Caco-2 (cell line): Measurements from ENCODE around the gene LRBA. TPM values are rescaled to one million over a fixed set of nuclear protein-coding genes. Genes with fewer than 3 reads are reported as not detected.

Experiments used
- BruUV-seq: library from RNA; stranded (reverse); fragments of 400-500 nt; replicated peaks from 2 replicates; lab custom pipeline; 2021; lab: Mats Ljungman, UMichigan
- CTCF ChIA-PET: fragments of 300-600 bp; sonication (Branson Sonifier 250); formaldehyde crosslinking; loops from one replicate; lab custom pipeline; 2022; ENCODE audit warnings: antibody characterized with exemption; lab: Charles Lee
- POLR2A ChIA-PET: fragments of 300-600 bp; sonication (Branson Sonifier 250); formaldehyde crosslinking; loops from one replicate; lab custom pipeline; 2022; ENCODE audit warnings: antibody characterized with exemption; lab: Charles Lee
- DNase-seq, 2 experiments: peaks; one replicate each; pipeline versions ENCODE4 v3.0.0 to v3.0.0-alpha.2; 2020 to 2022
- H3K27me3 ChIP-seq: replicated peaks from 2 replicates; pipeline ENCODE4 v1.6.0; 2011; ENCODE audit warnings: low read length; ENCODE audit not compliant: control insufficient read depth, insufficient read depth
- H3K36me3 ChIP-seq: 2 replicates; pipeline ENCODE4 v1.5.1; 2011; ENCODE audit warnings: low read length; ENCODE audit not compliant: control insufficient read depth, insufficient read depth
- H3K4me1 ChIP-seq: fragments of 250-450 bp; sonication (Bioruptor Pico); 2 replicates; pipeline ENCODE4 v1.5.1; 2020; ENCODE audit warnings: mild to moderate bottlenecking
- H3K4me3 ChIP-seq: 2 replicates; pipeline ENCODE4 v1.5.1; 2011; ENCODE audit warnings: low read depth, mild to moderate bottlenecking, control low read depth, low read length
- H3K9me3 ChIP-seq: fragments of 250-450 bp; sonication (Bioruptor Pico); 2 replicates; pipeline ENCODE4 v1.5.1; 2020; ENCODE audit warnings: mild to moderate bottlenecking, moderate library complexity
- H3K27ac Mint-ChIP-seq: one replicate; pipeline ENCODE4 v1.8.0; 2022; ENCODE audit warnings: mixed read lengths; ENCODE audit not compliant: unreplicated experiment
- H3K27me3 Mint-ChIP-seq: one replicate; pipeline ENCODE4 v1.8.0; 2022; ENCODE audit warnings: mixed read lengths; ENCODE audit not compliant: insufficient read depth, unreplicated experiment
- H3K36me3 Mint-ChIP-seq: one replicate; pipeline ENCODE4 v1.8.0; 2022; ENCODE audit warnings: mild to moderate bottlenecking, mixed read lengths; ENCODE audit not compliant: insufficient read depth, unreplicated experiment
- H3K4me1 Mint-ChIP-seq: one replicate; pipeline ENCODE4 v1.8.0; 2022; ENCODE audit warnings: low read depth, mixed read lengths; ENCODE audit not compliant: unreplicated experiment
- H3K4me3 Mint-ChIP-seq: one replicate; pipeline ENCODE4 v1.8.0; 2022; ENCODE audit warnings: mild to moderate bottlenecking, moderate library complexity, mixed read lengths; ENCODE audit not compliant: unreplicated experiment
- H3K9me3 Mint-ChIP-seq: one replicate; pipeline ENCODE4 v1.8.0; 2022; ENCODE audit warnings: mixed read lengths; ENCODE audit not compliant: unreplicated experiment
- intact Hi-C: fragments of 100-400 bp; cut with micrococcal nuclease; formaldehyde crosslinking; loops from one replicate; pipeline ENCODE4 v1.10.0; 2022; ENCODE audit not compliant: unreplicated experiment
- total RNA-seq: library from RNA; stranded (reverse); gene quantifications from 2 replicates; pipeline ENCODE4 v1.2.3, GENCODE V29; 2022
- TF ChIP-seq, protein P1 (sequence below), 2 experiments: fragments of 200-600 bp in 1 of 2; IDR thresholded peaks; 1 replicate in 1 of 2; 2 replicates in 1 of 2; pipeline versions ENCODE4 v1.5.1 to v1.8.0; 2011 to 2022; ENCODE audit warnings: antibody characterized with exemption in 1 of 2, control low read depth in 1 of 2, inconsistent platforms in 1 of 2, low read depth in 1 of 2, low read length in 1 of 2, mild to moderate bottlenecking in 1 of 2, moderate library complexity in 1 of 2; ENCODE audit not compliant: insufficient read depth in 1 of 2, severe bottlenecking in 1 of 2, unreplicated experiment in 1 of 2

The LRBA gene
- total RNA-seq, 1 experiment from 2014 or later: 53.2 TPM

GRCh38 chr4:150765216-150765615 lies 249.9 kb downstream of the LRBA start:
- DNase-seq: no peak
- CTCF ChIA-PET: no interaction called here

GRCh38 chr4:150751648-150752047 lies 263.4 kb downstream of the LRBA start:
- ChIA-PET POLR2A (no interaction called here), CTCF (no interaction called here)
- Mint-ChIP-seq H3K27ac (no peak overlapping the region), H3K4me1 (peaks cover 15% of the 10 kb centered on the region), H3K27me3 (no peaks in the 10 kb centered on the region), H3K4me3 (no peak overlapping the region), H3K9me3 (no peaks in the 10 kb centered on the region), H3K36me3 (peaks cover 7% of the 10 kb centered on the region)
- peaks cover 8% of the 10 kb centered on the region for H3K4me1 ChIP-seq
- H3K27me3 ChIP-seq: no peaks in the 10 kb centered on the region
- BruUV-seq: no TSS peak
- TF ChIP-seq, protein P1, sequence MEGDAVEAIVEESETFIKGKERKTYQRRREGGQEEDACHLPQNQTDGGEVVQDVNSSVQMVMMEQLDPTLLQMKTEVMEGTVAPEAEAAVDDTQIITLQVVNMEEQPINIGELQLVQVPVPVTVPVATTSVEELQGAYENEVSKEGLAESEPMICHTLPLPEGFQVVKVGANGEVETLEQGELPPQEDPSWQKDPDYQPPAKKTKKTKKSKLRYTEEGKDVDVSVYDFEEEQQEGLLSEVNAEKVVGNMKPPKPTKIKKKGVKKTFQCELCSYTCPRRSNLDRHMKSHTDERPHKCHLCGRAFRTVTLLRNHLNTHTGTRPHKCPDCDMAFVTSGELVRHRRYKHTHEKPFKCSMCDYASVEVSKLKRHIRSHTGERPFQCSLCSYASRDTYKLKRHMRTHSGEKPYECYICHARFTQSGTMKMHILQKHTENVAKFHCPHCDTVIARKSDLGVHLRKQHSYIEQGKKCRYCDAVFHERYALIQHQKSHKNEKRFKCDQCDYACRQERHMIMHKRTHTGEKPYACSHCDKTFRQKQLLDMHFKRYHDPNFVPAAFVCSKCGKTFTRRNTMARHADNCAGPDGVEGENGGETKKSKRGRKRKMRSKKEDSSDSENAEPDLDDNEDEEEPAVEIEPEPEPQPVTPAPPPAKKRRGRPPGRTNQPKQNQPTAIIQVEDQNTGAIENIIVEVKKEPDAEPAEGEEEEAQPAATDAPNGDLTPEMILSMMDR (IDR thresholded peaks at IDR 0.05; ENCODE audit: insufficient read depth in 1 of 2, low read depth in 1 of 2, low read length in 1 of 2, severe bottlenecking in 1 of 2, unreplicated experiment in 1 of 2): no peak
- no peak overlapping the region for H3K4me3 ChIP-seq
- intact Hi-C loops: no loop called here
- DNase-seq: no peak
- no peaks in the 10 kb centered on the region for H3K9me3 ChIP-seq
- H3K36me3 ChIP-seq: no peaks in the 10 kb centered on the region

More at GRCh38 chr4:150765216-150765615, 249.9 kb downstream of the LRBA start:
- Mint-ChIP-seq H3K36me3 (peaks cover 6% of the 10 kb centered on the region), H3K9me3 (no peaks in the 10 kb centered on the region), H3K27ac (no peak overlapping the region), H3K27me3 (no peaks in the 10 kb centered on the region), H3K4me3 (no peak overlapping the region), H3K4me1 (peaks cover 21% of the 10 kb centered on the region)
- no peaks in the 10 kb centered on the region for H3K27me3 ChIP-seq
- H3K4me3 ChIP-seq: no peak overlapping the region
- no TSS peak for BruUV-seq
- POLR2A ChIA-PET: no interaction called here
- TF ChIP-seq, protein P1 (IDR thresholded peaks at IDR 0.05; ENCODE audit: insufficient read depth in 1 of 2, low read depth in 1 of 2, low read length in 1 of 2, severe bottlenecking in 1 of 2, unreplicated experiment in 1 of 2): no peak
- peaks cover 15% of the 10 kb centered on the region for H3K4me1 ChIP-seq
- H3K36me3 ChIP-seq: no peaks in the 10 kb centered on the region
- no peaks in the 10 kb centered on the region for H3K9me3 ChIP-seq
- intact Hi-C loops: no loop called here

- CTCF ChIA-PET: no interaction called here
- POLR2A ChIA-PET: no interaction called here
- BruUV-seq: no TSS peak
These were observed 264.3 kb downstream of the LRBA start for GRCh38 chr4:150750824-150751223.

More at GRCh38 chr4:150750824-150751223, 264.3 kb downstream of the LRBA start:
- Histone ChIP-seq H3K4me1 (peaks cover 8% of the 10 kb centered on the region), H3K27me3 (no peaks in the 10 kb centered on the region), H3K4me3 (no peak overlapping the region), H3K9me3 (no peaks in the 10 kb centered on the region), H3K36me3 (no peaks in the 10 kb centered on the region)
- H3K4me1 Mint-ChIP-seq: peaks cover 15% of the 10 kb centered on the region
- H3K27ac Mint-ChIP-seq: no peak overlapping the region
- TF ChIP-seq, protein P1 (IDR thresholded peaks at IDR 0.05; ENCODE audit: insufficient read depth in 1 of 2, low read depth in 1 of 2, low read length in 1 of 2, severe bottlenecking in 1 of 2, unreplicated experiment in 1 of 2): no peak
- H3K4me3 Mint-ChIP-seq: no peak overlapping the region
- H3K36me3 Mint-ChIP-seq: peaks cover 8% of the 10 kb centered on the region
- intact Hi-C loops: no loop called here
- no peaks in the 10 kb centered on the region for H3K27me3 Mint-ChIP-seq
- H3K9me3 Mint-ChIP-seq: no peaks in the 10 kb centered on the region
- no peak for DNase-seq
